ENCODE measurements around the gene SMC5. TPM values are rescaled to one million over a fixed set of nuclear protein-coding genes. Genes with fewer than 3 reads are reported as not detected.
"Not testable (repeated sequence)": the region's sequence is repeated elsewhere in the genome, so short reads cannot be mapped to it uniquely, and the experiment has no call there.

SMC5 gene
- 6.1 and 7.1 TPM in 2 replicates for total RNA-seq (2014; rRNA removed; shearing (Covaris generic); ENCODE audit: low replicate concordance)

GRCh38 chr9:70258692-70259511 lies at the start of gene SMC5:
SMC5 (plus strand) TSS chr9:70258978; CDS start chr9:70259079, 101 bp downstream.
- peak within 1 kb of the TSS; percentile 62 for H3K4me3 ChIP-seq
- peaks cover 10% of the 10 kb centered on the region for H3K36me3 ChIP-seq
- H3K27me3 ChIP-seq, result no peaks in the 10 kb centered on the region
- no peaks in the 10 kb centered on the region for H3K9me3 ChIP-seq
- peak; percentile 80 for DNase-seq

DNA sequence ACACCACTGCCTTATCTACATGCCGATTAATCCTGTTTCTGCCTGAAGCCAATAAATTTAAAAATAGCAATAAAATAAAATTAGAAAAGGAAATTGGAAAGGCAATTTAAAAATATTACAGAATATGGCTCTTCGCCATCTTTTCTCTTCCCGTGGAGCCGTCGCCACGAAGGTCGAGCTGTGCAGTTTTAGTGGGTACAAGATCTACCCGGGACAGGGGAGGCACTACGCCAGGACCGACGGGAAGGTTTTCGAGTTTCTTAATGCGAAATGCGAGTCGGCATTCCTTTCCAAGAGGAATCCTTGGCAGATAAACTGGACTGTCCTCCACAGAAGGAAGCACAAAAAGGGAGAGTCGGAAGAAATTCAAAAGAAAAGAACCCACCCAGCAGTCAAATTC lies 41.7 kb upstream of the SMC5 start:
- no peaks in the 10 kb centered on the region for H3K36me3 ChIP-seq
- no peaks in the 10 kb centered on the region for H3K27me3 ChIP-seq
- no peak overlapping the region for H3K4me3 ChIP-seq
- no peaks in the 10 kb centered on the region for H3K9me3 ChIP-seq
- DNase-seq, result no peak

DNA sequence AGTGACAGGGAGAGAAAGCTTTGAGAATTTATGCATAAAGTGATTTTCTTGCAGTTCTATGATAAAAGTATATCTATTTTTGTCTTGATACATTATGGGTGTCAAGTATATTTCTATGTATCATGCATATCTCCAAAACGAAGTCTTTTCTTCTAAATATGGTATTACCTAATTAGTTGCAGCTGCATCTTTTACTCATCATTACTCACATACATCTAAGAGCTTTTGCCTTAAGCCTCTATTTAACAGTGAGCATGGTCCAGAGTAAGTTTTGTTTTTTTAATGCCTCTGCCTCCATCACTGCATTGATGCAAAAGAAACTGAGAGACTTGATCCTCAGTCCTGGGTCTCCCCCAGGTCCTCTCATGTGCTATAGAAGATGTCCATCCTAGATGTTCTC lies 40.0 kb upstream of the SMC5 start:
- no peak for DNase-seq
- H3K4me3 ChIP-seq, result no peak overlapping the region
- no peaks in the 10 kb centered on the region for H3K36me3 ChIP-seq

GRCh38 chr9:70220216-70220615 lies 38.6 kb upstream of the SMC5 start:
- Histone ChIP-seq H3K27me3 (no peaks in the 10 kb centered on the region), H3K4me3 (no peak overlapping the region), H3K9me3 (no peaks in the 10 kb centered on the region), H3K36me3 (no peaks in the 10 kb centered on the region)
- no peak for DNase-seq

More for the DNA sequence above, 40.0 kb upstream of the SMC5 start:
- Histone ChIP-seq H3K9me3 (no peaks in the 10 kb centered on the region), H3K27me3 (no peaks in the 10 kb centered on the region)

- Histone ChIP-seq H3K36me3 (no peaks in the 10 kb centered on the region), H3K4me3 (no peak overlapping the region), H3K27me3 (no peaks in the 10 kb centered on the region), H3K9me3 (no peaks in the 10 kb centered on the region)
- DNase-seq, result no peak
Measured at GRCh38 chr9:70222354-70222753, 36.4 kb upstream of the SMC5 start.

- Histone ChIP-seq H3K27me3 (no peaks in the 10 kb centered on the region), H3K9me3 (no peaks in the 10 kb centered on the region), H3K36me3 (no peaks in the 10 kb centered on the region), H3K4me3 (no peak overlapping the region)
- no peak for DNase-seq
Measured at GRCh38 chr9:70228118-70228517, 30.7 kb upstream of the SMC5 start.

- Histone ChIP-seq H3K4me3 (no peak overlapping the region), H3K27me3 (no peaks in the 10 kb centered on the region), H3K36me3 (no peaks in the 10 kb centered on the region), H3K9me3 (no peaks in the 10 kb centered on the region)
- DNase-seq, result no peak
Measured at GRCh38 chr9:70228611-70229010, 30.2 kb upstream of the SMC5 start.

- no peaks in the 10 kb centered on the region for H3K36me3 ChIP-seq
- H3K27me3 ChIP-seq, result no peaks in the 10 kb centered on the region
- no peak for DNase-seq
- H3K9me3 ChIP-seq, result no peaks in the 10 kb centered on the region
- H3K4me3 ChIP-seq, result no peak overlapping the region
Measured at GRCh38 chr9:70229026-70229425, 29.8 kb upstream of the SMC5 start.

DNA sequence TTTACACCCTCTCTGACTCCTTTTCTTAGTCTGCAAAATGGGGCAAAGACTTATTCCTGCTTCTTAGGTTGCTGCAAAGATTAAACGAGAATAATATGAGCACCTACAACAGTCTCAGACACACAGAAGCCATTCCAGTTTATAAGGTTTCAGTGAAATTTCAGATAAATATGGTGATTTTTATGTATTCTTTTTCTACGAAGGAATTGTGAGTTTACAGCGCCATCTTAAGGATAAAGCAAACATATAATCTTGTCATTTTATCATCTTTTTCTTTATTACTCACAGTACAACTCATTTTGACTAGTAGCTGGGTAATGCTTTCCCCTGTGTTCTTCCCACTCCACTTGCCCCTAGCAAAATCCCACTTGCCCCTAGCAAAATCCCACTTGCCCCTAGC lies 29.2 kb upstream of the SMC5 start:
- Histone ChIP-seq H3K36me3 (no peaks in the 10 kb centered on the region), H3K4me3 (no peak overlapping the region), H3K27me3 (no peaks in the 10 kb centered on the region), H3K9me3 (no peaks in the 10 kb centered on the region)
- no peak for DNase-seq

GRCh38 chr9:70232476-70232875 lies 26.3 kb upstream of the SMC5 start:
- Histone ChIP-seq H3K27me3 (no peaks in the 10 kb centered on the region), H3K4me3 (no peak overlapping the region), H3K36me3 (no peaks in the 10 kb centered on the region), H3K9me3 (no peaks in the 10 kb centered on the region)
- DNase-seq, result no peak

GRCh38 chr9:70234208-70234607 lies 24.6 kb upstream of the SMC5 start:
- not testable (repeated sequence) for DNase-seq, H3K36me3 ChIP-seq, H3K9me3 ChIP-seq, H3K4me3 ChIP-seq, H3K27me3 ChIP-seq

DNA sequence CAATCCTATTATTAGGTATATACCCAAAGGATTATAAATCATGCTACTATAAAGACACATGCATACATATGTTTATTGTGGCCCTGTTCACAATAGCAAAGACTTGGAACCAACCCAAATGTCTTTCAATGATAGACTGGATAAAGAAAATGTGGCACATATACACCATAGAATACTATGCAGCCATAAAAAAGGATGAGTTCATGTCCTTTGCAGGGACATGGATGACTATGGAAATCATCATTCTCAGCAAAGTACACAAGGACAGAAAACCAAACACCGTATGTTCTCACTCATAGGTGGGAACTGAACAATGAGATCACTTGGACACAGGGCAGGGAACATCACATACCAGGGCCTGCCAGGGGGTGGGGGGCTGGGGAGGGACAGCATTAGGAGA lies 12.8 kb upstream of the SMC5 start:
- not testable (repeated sequence) for H3K27me3 ChIP-seq, DNase-seq, H3K4me3 ChIP-seq, H3K36me3 ChIP-seq, H3K9me3 ChIP-seq

GRCh38 chr9:70250221-70250620 lies 8.6 kb upstream of the SMC5 start:
- no peak overlapping the region for H3K4me3 ChIP-seq
- no peaks in the 10 kb centered on the region for H3K9me3 ChIP-seq
- no peaks in the 10 kb centered on the region for H3K27me3 ChIP-seq
- H3K36me3 ChIP-seq, result no peaks in the 10 kb centered on the region
- no peak for DNase-seq

DNA sequence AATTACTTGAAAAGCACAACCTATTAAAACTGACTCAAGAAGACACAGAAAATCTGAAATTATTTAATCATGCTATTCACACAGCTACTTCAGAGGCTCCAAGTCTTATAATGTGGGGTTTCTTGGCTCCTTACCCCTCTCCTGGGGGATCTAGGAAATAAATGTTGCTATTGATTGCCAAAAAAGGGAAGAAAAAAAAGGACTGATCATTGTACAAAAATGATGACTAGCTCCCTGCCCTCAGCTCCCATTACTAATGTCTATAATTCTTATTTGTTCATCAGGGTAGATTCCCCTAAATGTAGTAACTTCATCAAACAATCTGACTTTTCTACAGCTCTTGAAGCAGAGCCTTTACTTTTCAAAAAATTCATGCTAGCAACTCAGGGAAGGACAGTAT lies 3.3 kb upstream of the SMC5 start:
- no peak for DNase-seq
- Histone ChIP-seq H3K4me3 (no peak overlapping the region), H3K27me3 (no peaks in the 10 kb centered on the region), H3K9me3 (no peaks in the 10 kb centered on the region), H3K36me3 (peaks cover 3% of the 10 kb centered on the region; the same call in 1 of the 2 replicates)

DNA sequence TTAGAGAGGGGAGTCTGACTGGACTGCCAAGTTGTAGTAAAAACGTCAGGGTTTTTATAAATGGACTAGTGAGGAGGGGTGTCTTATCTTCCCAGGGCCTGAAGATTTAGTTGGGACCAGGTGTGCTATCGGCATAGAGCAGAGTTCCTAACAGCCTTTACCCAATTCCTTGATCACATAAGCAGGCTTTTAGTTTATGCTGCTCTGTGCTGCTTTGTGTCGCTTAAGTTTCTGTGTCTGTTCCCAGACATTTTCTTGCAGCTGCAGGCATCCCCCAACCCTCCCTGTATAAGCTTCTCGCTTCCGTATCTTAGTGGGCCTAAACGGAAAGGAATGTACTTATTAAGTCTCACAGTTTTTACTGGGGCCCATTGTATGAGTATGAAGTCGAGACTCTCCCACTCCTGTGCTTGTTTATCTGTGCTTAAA lies 2.6 kb upstream of the SMC5 start:
- H3K36me3 ChIP-seq, result peaks cover 4% of the 10 kb centered on the region; the same call in 1 of the 2 replicates
- H3K4me3 ChIP-seq, result no peak overlapping the region

DNA sequence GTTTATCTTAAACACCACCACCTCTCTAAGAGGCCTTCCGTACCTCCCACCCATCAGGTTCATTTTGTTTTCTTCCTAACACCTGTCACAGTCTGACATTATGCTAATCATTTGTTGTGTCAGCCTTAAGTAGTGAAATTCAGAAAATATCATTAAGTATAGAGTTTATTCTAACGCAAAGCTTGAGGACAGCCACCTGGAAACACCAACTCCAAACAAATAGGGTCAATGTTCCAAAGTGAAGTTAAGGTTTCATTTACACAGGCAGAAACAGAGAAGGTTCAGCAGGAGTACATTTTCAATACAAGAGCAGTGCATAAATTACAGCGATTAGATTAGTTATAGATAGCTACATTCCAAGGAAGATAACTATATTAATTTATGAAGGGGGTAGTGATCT lies 1.3 kb upstream of the SMC5 start:
- DNase-seq, result no peak
- no peaks in the 10 kb centered on the region for H3K27me3 ChIP-seq
- H3K36me3 ChIP-seq, result peaks cover 10% of the 10 kb centered on the region; the same call in 1 of the 2 replicates
- H3K9me3 ChIP-seq, result no peaks in the 10 kb centered on the region
- peak overlapping the region; percentile 62 for H3K4me3 ChIP-seq

More for the DNA sequence above, 2.6 kb upstream of the SMC5 start:
- Histone ChIP-seq H3K27me3 (no peaks in the 10 kb centered on the region), H3K9me3 (no peaks in the 10 kb centered on the region)
- peak; percentile 36 for DNase-seq

DNA sequence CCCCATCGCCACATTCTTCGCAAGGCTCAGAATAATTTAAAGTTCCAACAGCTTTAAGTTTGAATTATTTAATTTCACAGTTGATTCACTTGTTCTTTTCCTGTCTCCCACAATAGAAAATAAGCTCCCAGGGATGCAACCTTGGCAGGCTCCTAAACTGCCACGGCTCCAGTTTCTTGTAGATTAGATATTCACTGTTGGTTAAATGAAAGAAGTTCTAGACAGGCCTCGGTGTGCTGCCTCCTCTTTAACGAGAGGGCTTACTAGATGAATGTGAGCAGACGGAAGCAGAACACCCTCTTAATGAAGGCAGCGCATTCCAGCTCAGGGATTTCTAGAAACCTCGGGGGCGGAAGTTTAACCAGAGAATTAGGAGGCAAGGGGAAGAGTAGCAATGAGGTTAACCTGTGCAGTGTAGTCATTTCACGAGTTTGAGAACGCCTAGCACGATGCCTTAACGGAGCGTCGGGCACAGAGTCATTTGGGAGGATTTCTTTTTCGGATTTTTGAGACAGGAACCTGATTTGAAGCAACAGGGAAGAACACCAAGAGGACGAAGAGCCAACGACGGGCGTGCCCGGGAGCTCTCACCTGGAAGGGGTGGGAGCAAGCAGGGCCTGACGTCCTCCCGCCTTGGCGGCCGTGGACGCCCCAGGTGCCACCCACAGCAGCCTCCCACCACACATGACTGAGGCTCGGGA lies 637 bp upstream of the SMC5 start:
- Histone ChIP-seq H3K36me3 (peaks cover 10% of the 10 kb centered on the region), H3K4me3 (peak overlapping the region; percentile 62), H3K27me3 (no peaks in the 10 kb centered on the region), H3K9me3 (no peaks in the 10 kb centered on the region)
- DNase-seq, result no peak

- no peak for DNase-seq
- H3K4me3 ChIP-seq, result peak overlapping the region; percentile 62
- peaks cover 14% of the 10 kb centered on the region for H3K36me3 ChIP-seq
- H3K27me3 ChIP-seq, result no peaks in the 10 kb centered on the region
- no peaks in the 10 kb centered on the region for H3K9me3 ChIP-seq
Measured at GRCh38 chr9:70259512-70259802, 679 bp downstream of the SMC5 start.
